HepG2 (cell line): Measurements from ENCODE around the gene NRSN2. TPM values are rescaled to one million over a fixed set of nuclear protein-coding genes. Genes with fewer than 3 reads are reported as not detected.

Experiments
- ATAC-seq: fragments of 200-7000 bp; cut with Tn5 transposase; 3 replicates; pipeline ENCODE4 v1.9.1; 2020; ENCODE audit warnings: mild to moderate bottlenecking, moderate library complexity
- Bru-seq: library from RNA; stranded (reverse); fragments of 400-500 nt; gene quantifications from one replicate; lab custom pipeline; 2021; lab: Mats Ljungman, UMichigan
- BruChase-seq, 2 experiments: library from RNA; stranded (reverse); fragments of 400-500 nt; gene quantifications; one replicate each; lab custom pipeline; 2021; lab: Mats Ljungman, UMichigan
- BruUV-seq: library from RNA; stranded (reverse); fragments of 400-500 nt; replicated peaks from 2 replicates; lab custom pipeline; 2021; lab: Mats Ljungman, UMichigan
- CTCF ChIA-PET: fragments of 300-600 bp; formaldehyde crosslinking; extraction: SDS; loops from one replicate; lab custom pipeline; 2021; ENCODE audit warnings: low total read pairs, inconsistent platforms, low intra/inter-chr PET ratio; lab: Yijun Ruan, JAX
- POLR2A ChIA-PET: fragments of 350-600 bp; sonication (Branson Sonifier 250); formaldehyde crosslinking; loops from one replicate; lab custom pipeline; 2020; ENCODE audit warnings: antibody characterized with exemption, inconsistent platforms; lab: Yijun Ruan, JAX
- DNase-seq: peaks from one replicate; pipeline ENCODE4 v3.0.0-alpha.2; 2015; ENCODE audit warnings: low spot score
- FAIRE-seq: peaks from 3 replicates; lab custom pipeline; 2011; peaks lifted over from hg19 to GRCh38; lab: Jason Lieb, UNC
- H2AFZ ChIP-seq: one replicate; pipeline ENCODE4 v1.6.1; 2011; ENCODE audit warnings: low read length, inconsistent platforms
- H3K27ac ChIP-seq: fragments of 300-600 bp; 3 replicates; pipeline ENCODE4 v1.8.0; 2011; ENCODE audit warnings: mixed run types, mild to moderate bottlenecking, mixed read lengths, low read length, inconsistent platforms; ENCODE audit not compliant: insufficient read depth; ENCODE audit errors: extremely low read length
- H3K27me3 ChIP-seq, 2 experiments: fragments of 200-600 bp in 1 of 2; 2 replicates in 1 of 2; 3 replicates in 1 of 2; pipeline versions ENCODE4 v1.6.0 to v1.8.0; 2011; ENCODE audit warnings: low read length in 2 of 2, mild to moderate bottlenecking in 2 of 2, moderate library complexity in 2 of 2, inconsistent platforms in 1 of 2; ENCODE audit not compliant: insufficient read depth in 2 of 2, control insufficient read depth in 1 of 2
- H3K36me3 ChIP-seq, 2 experiments: fragments of 200-600 bp in 1 of 2; replicated peaks in 1 of 2; 2 replicates in 1 of 2; 3 replicates in 1 of 2; pipeline versions ENCODE4 v1.5.1 to v1.8.0; 2011; ENCODE audit warnings: low read length in 2 of 2, inconsistent platforms in 1 of 2; ENCODE audit not compliant: insufficient read depth in 2 of 2, control insufficient read depth in 1 of 2
- H3K4me1 ChIP-seq: 2 replicates; pipeline ENCODE4 v1.5.1; 2012; ENCODE audit warnings: low read length, inconsistent platforms; ENCODE audit not compliant: insufficient read depth
- H3K4me2 ChIP-seq: 2 replicates; pipeline ENCODE4 v1.6.0; 2011; ENCODE audit warnings: low read depth, low read length, inconsistent platforms
- H3K4me3 ChIP-seq, 3 experiments: fragments of 200-600 bp in 1 of 3; sonication (generic), shearing (Covaris generic) in 1 of 3; replicated peaks in 1 of 3; 2 replicates each; pipeline ENCODE4 v1.5.1; 2011 to 2016; ENCODE audit warnings: low read length in 3 of 3, inconsistent platforms in 2 of 3, low read depth in 2 of 3, mild to moderate bottlenecking in 2 of 3, control low read depth in 1 of 3, mixed read lengths in 1 of 3; ENCODE audit not compliant: insufficient read depth in 1 of 3
- H3K79me2 ChIP-seq: one replicate; pipeline ENCODE4 v1.6.1; 2011; ENCODE audit warnings: low read length, inconsistent platforms; ENCODE audit not compliant: insufficient read depth
- H3K9ac ChIP-seq: 2 replicates; pipeline ENCODE4 v1.6.0; 2011; ENCODE audit warnings: mild to moderate bottlenecking, low read depth, low read length, inconsistent platforms; ENCODE audit not compliant: insufficient read depth
- H3K9me3 ChIP-seq: 2 replicates; pipeline ENCODE4 v1.5.1; 2012; ENCODE audit warnings: mild to moderate bottlenecking, low read length
- H4K20me1 ChIP-seq: 2 replicates; pipeline ENCODE4 v1.6.0; 2011; ENCODE audit warnings: inconsistent platforms, mild to moderate bottlenecking, low read length, moderate library complexity; ENCODE audit not compliant: insufficient read depth
- BRCA1 ChIP-seq: sonication (generic); formaldehyde crosslinking; IDR thresholded peaks from 2 replicates; pipeline ENCODE4 v1.4.0; 2020; ENCODE audit warnings: missing genetic modification reagents
- EED ChIP-seq: sonication (generic); formaldehyde crosslinking; IDR thresholded peaks from 2 replicates; pipeline ENCODE4 v1.5.0; 2020; ENCODE audit warnings: mild to moderate bottlenecking, missing genetic modification reagents
- KDM6A ChIP-seq: IDR thresholded peaks from 2 replicates; pipeline ENCODE4 v1.6.1; 2016; ENCODE audit warnings: low read depth
- MAZ ChIP-seq, 2 experiments: sonication (generic) in 1 of 2; formaldehyde crosslinking in 1 of 2; IDR thresholded peaks; 2 replicates each; pipeline versions ENCODE4 v1.5.0 to v1.6.1; 2012 to 2020; ENCODE audit warnings: low read depth in 2 of 2, mild to moderate bottlenecking in 2 of 2, borderline replicate concordance in 1 of 2, improper control_type of control experiment in 1 of 2, low read length in 1 of 2, missing genetic modification reagents in 1 of 2, moderate library complexity in 1 of 2
- NAIF1 ChIP-seq: sonication (generic); formaldehyde crosslinking; IDR thresholded peaks from 2 replicates; pipeline ENCODE4 v1.5.0; 2020; ENCODE audit warnings: mild to moderate bottlenecking, missing genetic modification reagents, borderline replicate concordance
- PCBP2 ChIP-seq: fragments of 200-400 bp; formaldehyde crosslinking; optimal IDR thresholded peaks from 2 replicates; pipeline ENCODE3; 2018; ENCODE audit warnings: low read length, low read depth; ENCODE audit not compliant: poor library complexity, severe bottlenecking
- ZFP36L1 ChIP-seq: sonication (generic); formaldehyde crosslinking; IDR thresholded peaks from 2 replicates; pipeline ENCODE4 v1.8.0; 2022; ENCODE audit warnings: mild to moderate bottlenecking, missing genetic modification reagents, moderate library complexity
- ZIK1 ChIP-seq: sonication (generic); formaldehyde crosslinking; IDR thresholded peaks from 2 replicates; pipeline ENCODE4 v1.5.0; 2020; ENCODE audit warnings: mild to moderate bottlenecking, low read depth, missing genetic modification reagents, borderline replicate concordance
- ZNF83 ChIP-seq: sonication (generic); formaldehyde crosslinking; IDR thresholded peaks from 2 replicates; pipeline ENCODE4 v1.4.0; 2020; ENCODE audit warnings: missing genetic modification reagents, mild to moderate bottlenecking, borderline replicate concordance
- ZNF891 ChIP-seq: sonication (generic); formaldehyde crosslinking; IDR thresholded peaks from 2 replicates; pipeline ENCODE4 v1.5.0; 2020; ENCODE audit warnings: mild to moderate bottlenecking, missing genetic modification reagents
- WGBS: methylation state at CpG from one replicate; pipeline ENCODE4 v1.1.6; 2017; ENCODE audit warnings: low lambda C conversion rate; 5-methylcytosine and 5-hydroxymethylcytosine counted together
- in situ Hi-C: cut with HindIII; loops from 2 replicates; pipeline ENCODE4 v1.10.0; 2017; ENCODE audit warnings: low pct_unique_long_range_greater_than_20kb; ENCODE audit not compliant: extremely low pct_ligation_motif_present
- intact Hi-C: fragments of 100-400 bp; cut with micrococcal nuclease; formaldehyde crosslinking; loops from one replicate; pipeline ENCODE4 v1.10.0; 2022; ENCODE audit not compliant: unreplicated experiment
- long read RNA-seq, 2 experiments: library from RNA in 1 of 2; library from polyadenylated mRNA in 1 of 2; stranded (forward) in 1 of 2; unstranded in 1 of 2; transcript quantifications; one replicate each; pipeline ENCODE4 v2.0.0, GENCODE V29; 2019 to 2022
- polyA minus RNA-seq, 3 experiments: library from RNA; depleted of rRNA, polyadenylated mRNA; stranded (reverse); fragments of >200 nt; gene quantifications; 2 replicates each; pipeline ENCODE4 v1.2.3, GENCODE V29; 2011; ENCODE audit warnings: low replicate concordance in 1 of 3
- polyA plus RNA-seq, 8 experiments: library from polyadenylated mRNA; depleted of rRNA in 3 of 8; stranded (reverse) in 7 of 8; unstranded in 1 of 8; fragments of >200 nt; fragmentation: Illumina TruSeq in 4 of 8; extraction: Trizol in 4 of 8; gene quantifications; 2 replicates each; pipeline versions ENCODE4 v1.2.1 to v1.2.3, GENCODE V29; 2011 to 2016; ENCODE audit warnings: low read depth in 4 of 8, missing spikeins in 1 of 8, mixed read lengths in 1 of 8; ENCODE audit not compliant: insufficient read depth in 1 of 8
- total RNA-seq, 5 experiments: library from RNA; depleted of rRNA; stranded (reverse); fragments of >200 nt; fragmentation: Illumina TruSeq; extraction: Trizol; gene quantifications; 2 replicates each; pipeline ENCODE4 v1.2.3, GENCODE V29; 2016; ENCODE audit warnings: low read depth in 1 of 5
- TF ChIP-seq, protein P1 (sequence below): sonication (generic); formaldehyde crosslinking; conservative IDR thresholded peaks from 2 replicates; pipeline ENCODE4 v1.4.0; 2020; ENCODE audit warnings: missing genetic modification reagents
- TF ChIP-seq, protein P2 (sequence below): sonication (generic); formaldehyde crosslinking; IDR thresholded peaks from 2 replicates; pipeline ENCODE4 v1.5.0; 2020; ENCODE audit warnings: mild to moderate bottlenecking, missing genetic modification reagents, moderate library complexity

The NRSN2 gene, protein sequence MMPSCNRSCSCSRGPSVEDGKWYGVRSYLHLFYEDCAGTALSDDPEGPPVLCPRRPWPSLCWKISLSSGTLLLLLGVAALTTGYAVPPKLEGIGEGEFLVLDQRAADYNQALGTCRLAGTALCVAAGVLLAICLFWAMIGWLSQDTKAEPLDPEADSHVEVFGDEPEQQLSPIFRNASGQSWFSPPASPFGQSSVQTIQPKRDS
- total RNA-seq (2016; rRNA removed; fragmentation: Illumina TruSeq; extraction: Trizol): 28.4 and 32.3 TPM in 2 replicates
- total RNA-seq (2016; cell fraction: cytosol; rRNA removed; fragmentation: Illumina TruSeq; extraction: Trizol; ENCODE audit: low read depth): 13.5 and 19.5 TPM in 2 replicates
- total RNA-seq (2016; cell fraction: insoluble cytoplasmic fraction; rRNA removed; fragmentation: Illumina TruSeq; extraction: Trizol): 26.0 and 33.1 TPM in 2 replicates
- total RNA-seq (2016; cell fraction: membrane; rRNA removed; fragmentation: Illumina TruSeq; extraction: Trizol): 30.9 and 37.0 TPM in 2 replicates
- total RNA-seq (2016; cell fraction: nucleus; rRNA removed; fragmentation: Illumina TruSeq; extraction: Trizol): 18.0 and 19.9 TPM in 2 replicates
- polyA plus RNA-seq (2011; rRNA removed): 49.4 and 63.3 TPM in 2 replicates
- 69.4 and 90.4 TPM in 2 replicates for polyA plus RNA-seq (2011; cell fraction: cytosol; rRNA removed)
- 68.6 and 73.2 TPM in 2 replicates for polyA plus RNA-seq (2011; cell fraction: nucleus; rRNA removed)
- 32.8 and 45.8 TPM in 2 replicates for polyA plus RNA-seq (2012)
- 30.7 and 34.2 TPM in 2 replicates for polyA plus RNA-seq (2016; cell fraction: cytosol; fragmentation: Illumina TruSeq; extraction: Trizol; ENCODE audit: low read depth)
- 54.0 and 55.2 TPM in 2 replicates for polyA plus RNA-seq (2016; cell fraction: insoluble cytoplasmic fraction; fragmentation: Illumina TruSeq; extraction: Trizol; ENCODE audit: low read depth)
- 61.7 and 66.8 TPM in 2 replicates for polyA plus RNA-seq (2016; cell fraction: membrane; fragmentation: Illumina TruSeq; extraction: Trizol; ENCODE audit: low read depth)
- polyA plus RNA-seq (2016; cell fraction: nucleus; fragmentation: Illumina TruSeq; extraction: Trizol; ENCODE audit: insufficient read depth, low read depth): 79.0 and 79.1 TPM in 2 replicates
- 1.6 and 52.5 TPM in 2 replicates for polyA minus RNA-seq (2011; rRNA and poly(A)+ RNA removed; ENCODE audit: low replicate concordance)
- 32.5 and 33.1 TPM in 2 replicates for polyA minus RNA-seq (2011; cell fraction: cytosol; rRNA and poly(A)+ RNA removed)
- polyA minus RNA-seq (2011; cell fraction: nucleus; rRNA and poly(A)+ RNA removed): 10.7 and 15.0 TPM in 2 replicates
- Bru-seq, nascent RNA: percentile 71 among the genes with signal in this experiment
- BruChase-seq, experiment 1, labeled RNA remaining after a 6-hour chase: percentile 80 among the genes with signal in this experiment
- BruChase-seq, experiment 2, labeled RNA remaining after a 2-hour chase: percentile 69 among the genes with signal in this experiment
- long read RNA-seq, experiment 1, transcript NRSN2-202 (4 exons, 2,088 nt): major isoform, 14 of 34 reads
- long read RNA-seq, experiment 1, partial matches to known transcripts: 7 of 34 reads
- long read RNA-seq, experiment 1, other reads (novel, unspliced or antisense): 10 of 34 reads
- long read RNA-seq, experiment 2, transcript NRSN2-210 (2 exons, 1,852 nt): minor isoform, 5 of 179 reads
- long read RNA-seq, experiment 2, transcript NRSN2-202 (4 exons, 2,088 nt): major isoform, 61 of 179 reads
- long read RNA-seq, experiment 2, transcript NRSN2-204 (3 exons, 846 nt): minor isoform, 10 of 179 reads
- long read RNA-seq, experiment 2, partial matches to known transcripts: 39 of 179 reads
- long read RNA-seq, experiment 2, other reads (novel, unspliced or antisense): 63 of 179 reads

DNA sequence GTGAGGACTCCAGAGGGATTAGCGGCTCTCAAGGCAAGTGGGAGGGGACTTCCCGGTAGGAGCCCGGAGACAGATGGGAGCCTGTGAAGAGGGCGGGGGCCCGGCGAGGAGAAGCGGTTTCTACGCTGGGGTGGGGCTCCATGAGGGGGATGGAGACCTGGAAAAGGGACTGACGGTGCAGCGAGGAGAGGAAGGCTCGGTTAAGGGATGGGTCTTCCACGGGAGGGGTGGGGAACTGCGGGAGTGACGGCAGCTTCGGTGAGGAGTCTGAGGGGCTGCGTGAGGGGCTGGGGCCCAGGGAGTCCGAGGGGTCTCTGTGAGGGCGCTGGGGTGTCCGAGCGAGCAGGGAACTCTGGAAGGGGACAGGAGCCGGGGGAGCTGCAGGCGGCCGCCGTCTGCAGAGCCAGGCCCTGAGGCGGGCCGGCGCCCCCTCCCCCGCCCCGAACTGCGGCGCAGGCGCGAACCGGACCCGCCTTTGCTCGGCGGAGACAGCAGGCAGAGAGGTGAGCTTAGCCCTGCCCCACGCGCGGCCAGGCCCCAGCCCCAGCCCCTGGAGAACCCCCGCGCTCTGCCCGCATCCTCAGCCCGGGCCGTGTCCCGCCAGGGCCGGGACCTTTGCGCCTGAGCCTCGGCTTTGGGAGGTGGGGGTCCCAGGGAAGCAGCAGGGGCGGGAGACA lies at the start of gene NRSN2:
Gene NRSN2 (plus strand): TSS at position 472 of the 677 bp plus-strand sequence. CDS start 2,533 bp downstream, outside the sequence.
- intact Hi-C loops: loop anchor here (2.0 kb wide), 1 partner anchor 16 kb away; no protein-coding TSS in a partner anchor
- Histone ChIP-seq H3K36me3 (peaks cover 4 to 11% of the 10 kb centered on the region in 2 experiments; a peak in 3 of 5 replicates), H3K27ac (peak within 1 kb of the TSS; percentile 81), H4K20me1 (no peaks in the 10 kb centered on the region), H3K27me3 (no peaks in the 10 kb centered on the region), H3K4me3 (peak within 1 kb of the TSS; percentile 63 to 88 (median 87)), H3K9me3 (no peaks in the 10 kb centered on the region), H2AFZ (no peak within 1 kb of the TSS), H3K4me2 (peak within 1 kb of the TSS; percentile 93), H3K9ac (peak within 1 kb of the TSS; percentile 77), H3K79me2 (peaks cover 10% of the 10 kb centered on the region), H3K4me1 (peaks cover 34% of the 10 kb centered on the region)
- peak; percentile 72 for DNase-seq
- CTCF ChIA-PET: no interaction called here
- in situ Hi-C loops: no loop called here
- POLR2A ChIA-PET: interaction anchor here (0.9 to 5.9 kb wide), 38 partner anchors 9 to 329 kb away, joined by 3 to 107 read pairs (median 7); partner anchors contain the start of genes CSNK2A1, RBCK1, SCRT2 and SOX12
- FAIRE-seq: no peak
- 1% methylated on average over 28 of the region's 50 CpGs for WGBS
- no TSS peak for BruUV-seq
- ATAC-seq: peak; percentile 76
- TF ChIP-seq ZFP36L1 (CRISPR knock-in tag) (peak; percentile 49; the same call in 1 of the 2 replicates), KDM6A (CRISPR knock-in tag) (no peak; the same call in 1 of the 2 replicates), PCBP2 (no peak), ZNF83 (CRISPR knock-in tag) (peak; percentile 76), ZIK1 (CRISPR knock-in tag) (peak; percentile 39; the same call in 1 of the 2 replicates), MAZ (IDR thresholded peaks at IDR 0.05; ENCODE audit: borderline replicate concordance, low read depth, low read length) (peak; percentile 48; the same call in 1 of the 2 replicates), MAZ (CRISPR knock-in tag; IDR thresholded peaks at IDR 0.05; ENCODE audit: low read depth) (no peak; the same call in 1 of the 2 replicates), EED (0 out of 2 replicates have a peak, but pooled peaks have one; percentile 8), BRCA1 (no peak), ZNF891 (peak; percentile 86), NAIF1 (CRISPR knock-in tag) (no peak)
- TF ChIP-seq, protein P1, sequence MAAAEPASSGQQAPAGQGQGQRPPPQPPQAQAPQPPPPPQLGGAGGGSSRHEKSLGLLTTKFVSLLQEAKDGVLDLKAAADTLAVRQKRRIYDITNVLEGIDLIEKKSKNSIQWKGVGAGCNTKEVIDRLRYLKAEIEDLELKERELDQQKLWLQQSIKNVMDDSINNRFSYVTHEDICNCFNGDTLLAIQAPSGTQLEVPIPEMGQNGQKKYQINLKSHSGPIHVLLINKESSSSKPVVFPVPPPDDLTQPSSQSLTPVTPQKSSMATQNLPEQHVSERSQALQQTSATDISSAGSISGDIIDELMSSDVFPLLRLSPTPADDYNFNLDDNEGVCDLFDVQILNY: peak; percentile 78
- TF ChIP-seq, protein P2, sequence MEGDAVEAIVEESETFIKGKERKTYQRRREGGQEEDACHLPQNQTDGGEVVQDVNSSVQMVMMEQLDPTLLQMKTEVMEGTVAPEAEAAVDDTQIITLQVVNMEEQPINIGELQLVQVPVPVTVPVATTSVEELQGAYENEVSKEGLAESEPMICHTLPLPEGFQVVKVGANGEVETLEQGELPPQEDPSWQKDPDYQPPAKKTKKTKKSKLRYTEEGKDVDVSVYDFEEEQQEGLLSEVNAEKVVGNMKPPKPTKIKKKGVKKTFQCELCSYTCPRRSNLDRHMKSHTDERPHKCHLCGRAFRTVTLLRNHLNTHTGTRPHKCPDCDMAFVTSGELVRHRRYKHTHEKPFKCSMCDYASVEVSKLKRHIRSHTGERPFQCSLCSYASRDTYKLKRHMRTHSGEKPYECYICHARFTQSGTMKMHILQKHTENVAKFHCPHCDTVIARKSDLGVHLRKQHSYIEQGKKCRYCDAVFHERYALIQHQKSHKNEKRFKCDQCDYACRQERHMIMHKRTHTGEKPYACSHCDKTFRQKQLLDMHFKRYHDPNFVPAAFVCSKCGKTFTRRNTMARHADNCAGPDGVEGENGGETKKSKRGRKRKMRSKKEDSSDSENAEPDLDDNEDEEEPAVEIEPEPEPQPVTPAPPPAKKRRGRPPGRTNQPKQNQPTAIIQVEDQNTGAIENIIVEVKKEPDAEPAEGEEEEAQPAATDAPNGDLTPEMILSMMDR (CRISPR knock-in tag): 0 out of 2 replicates have a peak, but pooled peaks have one; percentile 12
